Calu3 (cell line): ENCODE measurements around the gene PRKN. TPM values are rescaled to one million over a fixed set of nuclear protein-coding genes. Genes with fewer than 3 reads are reported as not detected.

Experiments used
- BruUV-seq: library from RNA; stranded (reverse); fragments of 400-500 nt; replicated peaks from 2 replicates; lab custom pipeline; 2021; lab: Mats Ljungman, UMichigan
- CTCF ChIA-PET: fragments of 300-600 bp; sonication (Branson Sonifier 250); formaldehyde crosslinking; loops from one replicate; lab custom pipeline; 2022; ENCODE audit warnings: antibody characterized with exemption; lab: Charles Lee
- DNase-seq: peaks from one replicate; pipeline ENCODE4 v3.0.0; 2022
- H3K27ac Mint-ChIP-seq: one replicate; pipeline ENCODE4 v1.8.0; 2022; ENCODE audit warnings: mixed read lengths; ENCODE audit not compliant: unreplicated experiment
- H3K27me3 Mint-ChIP-seq: one replicate; pipeline ENCODE4 v1.8.0; 2022; ENCODE audit warnings: mixed read lengths; ENCODE audit not compliant: unreplicated experiment
- H3K36me3 Mint-ChIP-seq: one replicate; pipeline ENCODE4 v1.8.0; 2022; ENCODE audit warnings: mild to moderate bottlenecking, moderate library complexity, mixed read lengths; ENCODE audit not compliant: insufficient read depth, unreplicated experiment
- H3K4me1 Mint-ChIP-seq: one replicate; pipeline ENCODE4 v1.8.0; 2022; ENCODE audit warnings: mild to moderate bottlenecking, low read depth, mixed read lengths; ENCODE audit not compliant: unreplicated experiment
- H3K4me3 Mint-ChIP-seq: one replicate; pipeline ENCODE4 v1.8.0; 2022; ENCODE audit warnings: mild to moderate bottlenecking, low read depth, moderate library complexity, mixed read lengths; ENCODE audit not compliant: unreplicated experiment
- H3K9me3 Mint-ChIP-seq: one replicate; pipeline ENCODE4 v1.8.0; 2022; ENCODE audit warnings: low read depth, mixed read lengths; ENCODE audit not compliant: unreplicated experiment
- intact Hi-C: fragments of 100-400 bp; cut with micrococcal nuclease; formaldehyde crosslinking; loops from one replicate; pipeline ENCODE4 v1.10.0; 2022; ENCODE audit not compliant: unreplicated experiment
- total RNA-seq: library from RNA; stranded (reverse); gene quantifications from 2 replicates; pipeline ENCODE4 v1.2.3, GENCODE V29; 2022
- TF ChIP-seq, protein P1 (sequence below): fragments of 200-600 bp; IDR thresholded peaks from one replicate; pipeline ENCODE4 v1.8.0; 2022; ENCODE audit warnings: antibody characterized with exemption; ENCODE audit not compliant: unreplicated experiment

The PRKN gene
- total RNA-seq, 1 experiment from 2014 or later: 3.8 TPM

DNA sequence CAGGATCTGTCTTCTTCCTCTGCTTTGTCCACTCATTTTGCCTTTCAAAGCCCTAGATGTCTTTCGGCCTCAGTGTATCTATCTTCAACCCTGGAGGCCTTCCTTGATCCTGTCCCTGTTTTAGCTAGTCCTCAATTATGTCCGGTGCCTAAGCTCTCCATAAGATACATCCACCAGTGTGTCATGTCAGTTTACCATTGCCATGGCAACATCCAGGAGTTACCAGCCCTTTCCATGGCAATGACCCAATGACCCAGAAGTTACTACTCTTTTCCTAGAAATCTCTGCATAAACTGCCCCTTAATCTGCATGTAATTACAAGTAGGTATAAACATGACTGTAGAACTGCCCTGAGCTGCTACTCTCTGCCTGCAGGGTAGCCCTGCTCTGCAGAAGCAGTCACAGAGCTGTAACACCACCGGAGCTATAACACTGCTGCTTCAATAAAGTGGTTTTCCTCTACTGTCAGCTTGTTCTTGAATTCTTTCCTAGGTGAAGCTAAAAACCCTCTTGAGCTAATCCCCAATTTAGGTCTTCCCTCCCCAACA is 741.6 kb downstream of the PRKN start:
- Mint-ChIP-seq H3K27ac (no peak overlapping the region), H3K9me3 (no peaks in the 10 kb centered on the region), H3K4me1 (peaks cover 7% of the 10 kb centered on the region), H3K4me3 (no peak overlapping the region), H3K27me3 (no peaks in the 10 kb centered on the region), H3K36me3 (no peaks in the 10 kb centered on the region)
- BruUV-seq: no TSS peak
- CTCF ChIA-PET: interaction anchor here (0.7 kb wide), 1 partner anchor 32 kb away, joined by 4 read pairs; no protein-coding TSS in a partner anchor
- no peak for DNase-seq
- intact Hi-C loops: no loop called here
- TF ChIP-seq, protein P1, sequence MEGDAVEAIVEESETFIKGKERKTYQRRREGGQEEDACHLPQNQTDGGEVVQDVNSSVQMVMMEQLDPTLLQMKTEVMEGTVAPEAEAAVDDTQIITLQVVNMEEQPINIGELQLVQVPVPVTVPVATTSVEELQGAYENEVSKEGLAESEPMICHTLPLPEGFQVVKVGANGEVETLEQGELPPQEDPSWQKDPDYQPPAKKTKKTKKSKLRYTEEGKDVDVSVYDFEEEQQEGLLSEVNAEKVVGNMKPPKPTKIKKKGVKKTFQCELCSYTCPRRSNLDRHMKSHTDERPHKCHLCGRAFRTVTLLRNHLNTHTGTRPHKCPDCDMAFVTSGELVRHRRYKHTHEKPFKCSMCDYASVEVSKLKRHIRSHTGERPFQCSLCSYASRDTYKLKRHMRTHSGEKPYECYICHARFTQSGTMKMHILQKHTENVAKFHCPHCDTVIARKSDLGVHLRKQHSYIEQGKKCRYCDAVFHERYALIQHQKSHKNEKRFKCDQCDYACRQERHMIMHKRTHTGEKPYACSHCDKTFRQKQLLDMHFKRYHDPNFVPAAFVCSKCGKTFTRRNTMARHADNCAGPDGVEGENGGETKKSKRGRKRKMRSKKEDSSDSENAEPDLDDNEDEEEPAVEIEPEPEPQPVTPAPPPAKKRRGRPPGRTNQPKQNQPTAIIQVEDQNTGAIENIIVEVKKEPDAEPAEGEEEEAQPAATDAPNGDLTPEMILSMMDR: no peak

DNA sequence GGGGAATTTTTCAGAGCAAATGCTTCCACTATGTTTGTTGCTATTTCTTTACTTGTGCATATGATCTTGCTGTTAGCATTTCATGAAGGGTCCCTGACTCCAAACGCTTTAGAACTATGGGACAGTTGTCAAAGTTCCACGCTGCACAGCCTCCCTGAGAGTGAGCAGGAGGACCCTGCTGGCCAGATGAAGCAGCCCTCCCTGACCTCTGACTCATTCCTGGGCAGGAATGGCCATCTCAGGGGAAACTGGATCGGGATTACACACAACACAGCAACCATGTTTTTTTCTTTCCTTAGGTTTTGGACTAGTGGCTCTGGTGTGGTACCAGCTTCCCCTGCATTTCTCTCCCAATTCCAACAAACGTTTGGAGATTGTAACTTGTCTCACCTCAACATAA is 742.9 kb downstream of the PRKN start:
- TF ChIP-seq, protein P1: no peak
- no peak overlapping the region for H3K4me3 Mint-ChIP-seq
- CTCF ChIA-PET: no interaction called here
- no peaks in the 10 kb centered on the region for H3K9me3 Mint-ChIP-seq
- H3K27ac Mint-ChIP-seq: no peak overlapping the region
- no peaks in the 10 kb centered on the region for H3K27me3 Mint-ChIP-seq
- intact Hi-C loops: no loop called here
- no peak for DNase-seq
- peaks cover 7% of the 10 kb centered on the region for H3K4me1 Mint-ChIP-seq
- H3K36me3 Mint-ChIP-seq: no peaks in the 10 kb centered on the region
- no TSS peak for BruUV-seq

DNA sequence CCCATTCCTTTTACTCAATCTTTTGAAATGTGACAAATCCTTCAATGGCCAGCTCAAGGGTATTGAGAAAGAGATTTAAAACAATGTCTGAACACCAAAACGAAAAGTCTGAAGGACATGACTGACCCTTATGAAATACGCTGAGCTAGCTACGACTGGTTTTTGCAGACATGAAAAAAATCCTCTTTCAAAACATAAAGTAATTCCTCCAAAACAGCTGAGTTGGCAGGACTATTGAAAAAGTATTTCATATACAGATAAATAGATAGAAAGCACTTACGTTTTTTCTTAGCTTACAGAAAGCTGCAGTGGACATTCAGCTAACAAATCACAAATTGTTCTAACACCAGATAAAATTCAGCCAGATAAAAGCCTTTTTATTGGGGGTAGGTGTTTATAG is 751.0 kb downstream of the PRKN start:
- H3K27me3 Mint-ChIP-seq: no peaks in the 10 kb centered on the region
- no peaks in the 10 kb centered on the region for H3K4me1 Mint-ChIP-seq
- H3K9me3 Mint-ChIP-seq: peaks cover 6% of the 10 kb centered on the region
- BruUV-seq: no TSS peak
- H3K27ac Mint-ChIP-seq: no peak overlapping the region
- intact Hi-C loops: no loop called here
- no peaks in the 10 kb centered on the region for H3K36me3 Mint-ChIP-seq
- TF ChIP-seq, protein P1: no peak
- CTCF ChIA-PET: no interaction called here
- H3K4me3 Mint-ChIP-seq: no peak overlapping the region
- no peak for DNase-seq

DNA sequence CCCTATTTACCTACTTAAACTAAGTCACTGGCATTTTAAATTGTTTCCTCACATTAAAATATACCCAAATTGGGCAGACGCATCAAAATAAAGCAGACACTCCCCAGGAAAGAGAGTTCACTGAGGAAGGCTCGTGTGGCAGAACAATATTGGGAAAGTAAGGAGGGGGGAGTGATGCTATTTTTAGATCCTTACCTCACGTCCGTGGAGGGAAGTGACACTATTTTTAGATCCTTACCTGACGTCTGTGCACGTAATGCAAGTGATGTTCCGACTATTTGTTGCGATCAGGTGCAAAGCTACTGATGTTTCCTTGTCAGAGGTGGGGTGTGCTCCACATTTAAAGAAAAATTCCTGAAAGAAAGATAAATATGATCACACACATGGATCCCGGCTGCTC is 754.5 kb downstream of the PRKN start:
- H3K36me3 Mint-ChIP-seq: no peaks in the 10 kb centered on the region

More for the DNA sequence above, 754.5 kb downstream of the PRKN start:
- H3K4me3 Mint-ChIP-seq: no peak overlapping the region
- no peak for DNase-seq
- H3K4me1 Mint-ChIP-seq: no peaks in the 10 kb centered on the region
- intact Hi-C loops: no loop called here
- TF ChIP-seq, protein P1: no peak
- no peaks in the 10 kb centered on the region for H3K27me3 Mint-ChIP-seq
- CTCF ChIA-PET: no interaction called here
- BruUV-seq: no TSS peak
- H3K27ac Mint-ChIP-seq: no peak overlapping the region
- peaks cover 4% of the 10 kb centered on the region for H3K9me3 Mint-ChIP-seq
